Loucy (cell line): ENCODE measurements around the gene GNPTG.

Source experiments
- H2AFZ ChIP-seq: fragments of 200-600 bp; sonication (generic); 2 replicates; pipeline ENCODE4 v1.6.0; 2016; ENCODE audit warnings: antibody characterized with exemption, mild to moderate bottlenecking, low read length, moderate library complexity
- H3F3A ChIP-seq: fragments of 200-600 bp; 2 replicates; pipeline ENCODE4 v1.6.0; 2016; ENCODE audit warnings: antibody characterized with exemption, low read depth, mild to moderate bottlenecking
- H3K27me3 ChIP-seq: fragments of 200-600 bp; sonication (generic); 2 replicates; pipeline ENCODE4 v1.6.1; 2014; ENCODE audit warnings: low read length, mild to moderate bottlenecking; ENCODE audit not compliant: insufficient read depth, poor library complexity, severe bottlenecking
- H3K36me3 ChIP-seq: fragments of 200-600 bp; sonication (generic); 2 replicates; pipeline ENCODE4 v1.6.1; 2016; ENCODE audit warnings: low read length; ENCODE audit not compliant: insufficient read depth
- H3K4me1 ChIP-seq: fragments of 200-600 bp; sonication (generic); 2 replicates; pipeline ENCODE4 v1.5.1; 2014; ENCODE audit warnings: low read length, mild to moderate bottlenecking; ENCODE audit not compliant: insufficient read depth, poor library complexity, severe bottlenecking
- H3K4me2 ChIP-seq: fragments of 200-600 bp; sonication (generic); 2 replicates; pipeline ENCODE4 v1.6.0; 2014; ENCODE audit warnings: antibody characterized with exemption, low read length, low read depth, mild to moderate bottlenecking; ENCODE audit not compliant: poor library complexity, severe bottlenecking
- H3K4me3 ChIP-seq: fragments of 200-600 bp; sonication (generic); 2 replicates; pipeline ENCODE4 v1.5.1; 2014; ENCODE audit warnings: low read length, mild to moderate bottlenecking, mixed read lengths; ENCODE audit not compliant: poor library complexity, severe bottlenecking
- H3K79me2 ChIP-seq: fragments of 200-600 bp; sonication (generic); 2 replicates; pipeline ENCODE4 v1.6.1; 2014; ENCODE audit warnings: low read length; ENCODE audit not compliant: insufficient read depth
- H3K9ac ChIP-seq: fragments of 200-600 bp; sonication (generic); 2 replicates; pipeline ENCODE4 v1.6.0; 2014; ENCODE audit warnings: mild to moderate bottlenecking, low read depth, low read length, moderate library complexity; ENCODE audit not compliant: poor library complexity, severe bottlenecking
- H3K9me2 ChIP-seq: fragments of 200-600 bp; sonication (generic); replicated peaks from 2 replicates; pipeline ENCODE4 v1.6.1; 2016; ENCODE audit warnings: low read depth, low read length, mixed read lengths
- H3K9me3 ChIP-seq: fragments of 200-600 bp; sonication (generic); 2 replicates; pipeline ENCODE4 v1.6.1; 2014; ENCODE audit warnings: mild to moderate bottlenecking, antibody characterized with exemption, low read length, low read depth; ENCODE audit not compliant: insufficient read depth
- H4K20me1 ChIP-seq: fragments of 200-600 bp; sonication (generic); 2 replicates; pipeline ENCODE4 v1.6.0; 2014; ENCODE audit warnings: antibody characterized with exemption, low read length, mild to moderate bottlenecking; ENCODE audit not compliant: insufficient read depth, poor library complexity, severe bottlenecking
- EZH2phosphoT487 ChIP-seq: fragments of 200-600 bp; IDR thresholded peaks from 2 replicates; pipeline ENCODE4 v1.6.1; 2018; ENCODE audit warnings: antibody characterized with exemption, mild to moderate bottlenecking, moderate library complexity, borderline replicate concordance
- TF ChIP-seq, protein P1 (sequence below): fragments of 200-600 bp; sonication (generic); conservative IDR thresholded peaks from 2 replicates; pipeline ENCODE4 v1.5.1; 2014; ENCODE audit warnings: mild to moderate bottlenecking, antibody characterized with exemption, low read length

GNPTG gene

DNA sequence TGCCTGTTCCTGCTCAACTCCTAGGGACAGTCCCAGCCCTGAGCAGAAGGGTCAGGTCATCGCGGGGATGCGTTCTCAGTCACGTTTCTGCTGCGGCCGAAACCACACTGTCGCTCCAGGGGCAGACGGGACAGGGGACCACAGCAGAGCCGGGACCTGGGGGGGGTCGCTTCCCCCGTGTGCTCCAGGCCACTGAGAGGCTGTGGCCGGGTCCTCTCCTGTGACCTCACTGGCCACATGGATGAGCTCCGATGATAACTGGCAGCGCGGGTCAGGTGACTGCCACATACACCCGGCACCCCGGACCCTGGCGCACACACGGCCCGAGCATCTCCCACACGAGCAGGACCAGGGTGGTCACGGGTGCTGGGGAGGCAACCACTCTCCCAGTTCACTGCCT is 12.8 kb downstream of the GNPTG start:
- Histone ChIP-seq H3K36me3 (no peaks in the 10 kb centered on the region), H2AFZ (no peak overlapping the region), H3K79me2 (no peaks in the 10 kb centered on the region), H3K4me2 (no peak overlapping the region), H3K9me3 (no peaks in the 10 kb centered on the region), H3K4me3 (no peak overlapping the region), H3K9ac (no peak overlapping the region), H3K4me1 (no peaks in the 10 kb centered on the region), H3K9me2 (no peaks in the 10 kb centered on the region), H3F3A (no peaks in the 10 kb centered on the region), H3K27me3 (no peaks in the 10 kb centered on the region), H4K20me1 (no peaks in the 10 kb centered on the region)
- TF ChIP-seq, protein P1, sequence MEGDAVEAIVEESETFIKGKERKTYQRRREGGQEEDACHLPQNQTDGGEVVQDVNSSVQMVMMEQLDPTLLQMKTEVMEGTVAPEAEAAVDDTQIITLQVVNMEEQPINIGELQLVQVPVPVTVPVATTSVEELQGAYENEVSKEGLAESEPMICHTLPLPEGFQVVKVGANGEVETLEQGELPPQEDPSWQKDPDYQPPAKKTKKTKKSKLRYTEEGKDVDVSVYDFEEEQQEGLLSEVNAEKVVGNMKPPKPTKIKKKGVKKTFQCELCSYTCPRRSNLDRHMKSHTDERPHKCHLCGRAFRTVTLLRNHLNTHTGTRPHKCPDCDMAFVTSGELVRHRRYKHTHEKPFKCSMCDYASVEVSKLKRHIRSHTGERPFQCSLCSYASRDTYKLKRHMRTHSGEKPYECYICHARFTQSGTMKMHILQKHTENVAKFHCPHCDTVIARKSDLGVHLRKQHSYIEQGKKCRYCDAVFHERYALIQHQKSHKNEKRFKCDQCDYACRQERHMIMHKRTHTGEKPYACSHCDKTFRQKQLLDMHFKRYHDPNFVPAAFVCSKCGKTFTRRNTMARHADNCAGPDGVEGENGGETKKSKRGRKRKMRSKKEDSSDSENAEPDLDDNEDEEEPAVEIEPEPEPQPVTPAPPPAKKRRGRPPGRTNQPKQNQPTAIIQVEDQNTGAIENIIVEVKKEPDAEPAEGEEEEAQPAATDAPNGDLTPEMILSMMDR, result no peak
- TF ChIP-seq EZH2phosphoT487, result no peak

DNA sequence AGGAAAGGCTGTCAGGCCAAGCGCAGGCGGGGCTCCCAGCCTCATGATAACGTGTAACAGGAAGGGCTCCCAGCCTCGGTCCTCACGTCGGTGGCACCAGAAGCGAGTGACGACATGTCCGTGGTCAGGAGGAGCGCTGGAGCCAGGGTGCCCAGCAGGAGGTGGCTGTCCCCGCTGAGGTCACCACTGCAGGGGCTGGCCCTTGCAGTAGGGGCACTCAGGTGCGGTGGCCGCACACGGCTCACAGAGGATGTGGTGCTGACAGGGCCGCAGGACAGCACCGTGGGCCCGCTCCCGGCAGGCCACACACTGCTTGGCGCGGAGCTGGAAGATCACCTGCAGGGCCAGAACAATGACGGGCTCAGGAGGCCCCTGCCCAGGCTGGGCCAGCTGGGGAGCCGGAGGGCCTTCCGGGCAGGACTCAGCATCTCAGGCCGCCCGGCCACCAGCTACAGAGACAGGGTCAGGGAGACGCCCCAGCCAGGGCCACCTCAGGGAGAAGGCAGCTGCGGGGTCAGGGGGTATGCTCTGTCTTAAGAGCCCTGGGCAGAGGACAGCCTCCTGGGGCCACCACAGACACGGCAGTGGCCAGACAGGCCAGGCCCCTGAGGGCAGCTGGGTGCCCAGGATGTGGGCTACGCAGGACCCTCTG is 14.5 kb downstream of the GNPTG start:
- no peaks in the 10 kb centered on the region for H3K79me2 ChIP-seq
- no peaks in the 10 kb centered on the region for H3K36me3 ChIP-seq
- H4K20me1 ChIP-seq, result no peaks in the 10 kb centered on the region
- no peaks in the 10 kb centered on the region for H3K27me3 ChIP-seq
- H2AFZ ChIP-seq, result no peak overlapping the region
- no peak overlapping the region for H3K9ac ChIP-seq
- H3K9me3 ChIP-seq, result no peaks in the 10 kb centered on the region
- no peaks in the 10 kb centered on the region for H3F3A ChIP-seq
- H3K4me2 ChIP-seq, result no peak overlapping the region
- TF ChIP-seq EZH2phosphoT487, result no peak
- TF ChIP-seq, protein P1, result no peak
- no peak overlapping the region for H3K4me3 ChIP-seq
- no peaks in the 10 kb centered on the region for H3K9me2 ChIP-seq
- H3K4me1 ChIP-seq, result no peaks in the 10 kb centered on the region

GRCh38 chr16:1366712-1367299 is 15.1 kb downstream of the GNPTG start:
- Histone ChIP-seq H3K9me2 (no peaks in the 10 kb centered on the region), H4K20me1 (no peaks in the 10 kb centered on the region), H3K4me1 (no peaks in the 10 kb centered on the region), H3K79me2 (no peaks in the 10 kb centered on the region), H3K4me2 (no peak overlapping the region), H3F3A (no peaks in the 10 kb centered on the region), H3K4me3 (no peak overlapping the region), H3K36me3 (no peaks in the 10 kb centered on the region), H3K9me3 (no peaks in the 10 kb centered on the region), H3K9ac (no peak overlapping the region), H3K27me3 (no peaks in the 10 kb centered on the region), H2AFZ (no peak overlapping the region)
- TF ChIP-seq EZH2phosphoT487, result no peak
- TF ChIP-seq, protein P1, result no peak
